ENCODE data around the gene ZNF471. TPM values are rescaled to one million over a fixed set of nuclear protein-coding genes. Genes with fewer than 3 reads are reported as not detected.

The ZNF471 gene
- total RNA-seq: 7.6 TPM
- 10 to 100 TPM in 4 of 8 donors, 1 to 10 TPM in 4; 7.6 to 19.0 (median 11.1) TPM for polyA plus RNA-seq (ENCODE audit: insufficient read depth in 1 of 8, insufficient read length in 8 of 8, low replicate concordance in 1 of 8)
- long read RNA-seq, donor 1, full-length matches to known transcripts: 1 of 1 reads
- long read RNA-seq, donor 1, partial matches to known transcripts: 0 of 1 reads
- long read RNA-seq, donor 1, other reads (novel, unspliced or antisense): 0 of 1 reads
- long read RNA-seq, donor 2: 0 reads
- long read RNA-seq, donor 3, full-length matches to known transcripts: 1 of 1 reads
- long read RNA-seq, donor 3, partial matches to known transcripts: 0 of 1 reads
- long read RNA-seq, donor 3, other reads (novel, unspliced or antisense): 0 of 1 reads
- long read RNA-seq, donor 4: 0 reads
- long read RNA-seq, donor 5, full-length matches to known transcripts: 1 of 1 reads
- long read RNA-seq, donor 5, partial matches to known transcripts: 0 of 1 reads
- long read RNA-seq, donor 5, other reads (novel, unspliced or antisense): 0 of 1 reads
- long read RNA-seq, donor 6, full-length matches to known transcripts: 1 of 1 reads
- long read RNA-seq, donor 6, partial matches to known transcripts: 0 of 1 reads
- long read RNA-seq, donor 6, other reads (novel, unspliced or antisense): 0 of 1 reads
- long read RNA-seq, donor 7, full-length matches to known transcripts: 1 of 1 reads
- long read RNA-seq, donor 7, partial matches to known transcripts: 0 of 1 reads
- long read RNA-seq, donor 7, other reads (novel, unspliced or antisense): 0 of 1 reads
- long read RNA-seq, donor 8, full-length matches to known transcripts: 1 of 1 reads
- long read RNA-seq, donor 8, partial matches to known transcripts: 0 of 1 reads
- long read RNA-seq, donor 8, other reads (novel, unspliced or antisense): 0 of 1 reads
- long read RNA-seq, donor 9: 0 reads
- long read RNA-seq, donor 10, full-length matches to known transcripts: 2 of 2 reads
- long read RNA-seq, donor 10, partial matches to known transcripts: 0 of 2 reads
- long read RNA-seq, donor 10, other reads (novel, unspliced or antisense): 0 of 2 reads
- long read RNA-seq, donor 11: 0 reads

GRCh38 chr19:56507446-56508289 lies at the start of gene ZNF471:
Gene ZNF471 (plus strand): TSS chr19:56507855. CDS start chr19:56511572, 3,717 bp downstream.
- Histone ChIP-seq H3K27ac (ENCODE audit: low read length) (peak within 1 kb of the TSS; percentile 97), H3K27me3 (ENCODE audit: control insufficient read depth, insufficient read depth, low read length) (no peaks in the 10 kb centered on the region), H3K9me3 (replicated peaks; ENCODE audit: control insufficient read depth, low read depth, low read length) (no peaks in the 10 kb centered on the region), H3K4me1 (ENCODE audit: control insufficient read depth, insufficient read depth, low read length) (peaks cover 4% of the 10 kb centered on the region), H3K36me3 (ENCODE audit: control insufficient read depth, insufficient read depth, low read length) (peaks cover 2% of the 10 kb centered on the region), H3K4me3 (ENCODE audit: low read length) (peak within 1 kb of the TSS; percentile 71)
- peak; percentile 99 for DNase-seq
- WGBS (ENCODE audit: insufficient coverage): under 1% methylated on average over 52 of the region's 74 CpGs

DNA sequence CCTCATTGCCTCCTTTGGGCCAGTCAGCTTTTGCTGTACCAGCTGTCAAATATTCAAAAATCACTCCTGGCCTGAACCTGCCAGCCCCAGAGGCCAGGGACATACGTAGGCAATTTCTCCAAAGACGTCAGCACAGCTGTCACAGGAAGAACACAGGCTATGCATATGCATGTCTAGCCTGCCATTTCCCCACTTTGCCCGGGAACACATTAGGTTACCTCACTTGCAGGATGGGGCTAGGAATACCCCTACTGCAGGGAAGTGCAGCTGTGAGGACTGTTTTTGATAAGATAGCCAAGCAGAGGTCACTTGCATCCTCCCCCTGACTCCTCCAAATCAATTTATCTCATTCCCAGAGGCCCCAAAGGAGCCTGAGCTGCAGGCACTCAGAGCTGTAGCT lies 33.3 kb upstream of the ZNF471 start:
- H3K9me3 ChIP-seq (replicated peaks; ENCODE audit: control insufficient read depth, low read depth, low read length): peaks cover 13% of the 10 kb centered on the region
- no peak overlapping the region for H3K27ac ChIP-seq (ENCODE audit: low read length)
- peaks cover 27% of the 10 kb centered on the region for H3K36me3 ChIP-seq (ENCODE audit: control insufficient read depth, insufficient read depth, low read length)
- WGBS (ENCODE audit: insufficient coverage): no CpG with 5 or more reads among the region's 3 CpGs
- peaks cover 17% of the 10 kb centered on the region for H3K4me1 ChIP-seq (ENCODE audit: control insufficient read depth, insufficient read depth, low read length)
- H3K27me3 ChIP-seq (ENCODE audit: control insufficient read depth, insufficient read depth, low read length): no peaks in the 10 kb centered on the region
- DNase-seq: no peak
- H3K4me3 ChIP-seq (ENCODE audit: low read length): no peak overlapping the region

DNA sequence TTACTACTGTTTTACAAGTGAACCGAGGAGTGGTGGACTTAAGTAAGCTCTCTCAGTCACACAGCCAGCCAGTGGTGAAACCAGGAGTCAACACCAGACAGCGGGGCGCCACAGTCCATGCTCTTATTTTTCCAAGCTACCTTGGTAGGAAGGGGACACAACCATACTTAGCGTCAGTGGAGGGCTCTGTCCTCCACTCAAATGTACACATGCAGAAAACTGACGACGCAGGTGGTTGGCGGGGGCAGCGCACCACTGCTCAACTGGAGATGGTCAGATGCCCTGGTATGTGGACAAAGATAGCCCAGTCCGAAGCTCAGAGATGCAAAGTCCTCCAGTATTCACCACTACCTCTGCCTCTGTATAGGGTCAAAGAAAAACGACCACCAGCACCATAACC lies 31.6 kb upstream of the ZNF471 start:
- Histone ChIP-seq H3K4me1 (ENCODE audit: control insufficient read depth, insufficient read depth, low read length) (peaks cover 17% of the 10 kb centered on the region), H3K36me3 (ENCODE audit: control insufficient read depth, insufficient read depth, low read length) (peaks cover 16% of the 10 kb centered on the region), H3K27me3 (ENCODE audit: control insufficient read depth, insufficient read depth, low read length) (no peaks in the 10 kb centered on the region), H3K4me3 (ENCODE audit: low read length) (no peak overlapping the region), H3K27ac (ENCODE audit: low read length) (no peak overlapping the region), H3K9me3 (replicated peaks; ENCODE audit: control insufficient read depth, low read depth, low read length) (peaks cover 5% of the 10 kb centered on the region)
- 100% methylated on average over 2 of the region's 10 CpGs for WGBS (ENCODE audit: insufficient coverage)
- DNase-seq: no peak

GRCh38 chr19:56476651-56477428 lies 30.8 kb upstream of the ZNF471 start, which contains the start of gene ZNF667:
Gene ZNF667 (minus strand): TSS chr19:56477345. CDS start chr19:56462370, 14,975 bp downstream.
- peak; percentile 69 for DNase-seq
- H3K36me3 ChIP-seq (ENCODE audit: control insufficient read depth, insufficient read depth, low read length): peaks cover 9% of the 10 kb centered on the region
- peak within 1 kb of the TSS; percentile 88 for H3K4me3 ChIP-seq (ENCODE audit: low read length)
- H3K27me3 ChIP-seq (ENCODE audit: control insufficient read depth, insufficient read depth, low read length): no peaks in the 10 kb centered on the region
- peaks cover 17% of the 10 kb centered on the region for H3K4me1 ChIP-seq (ENCODE audit: control insufficient read depth, insufficient read depth, low read length)
- peaks cover 6% of the 10 kb centered on the region for H3K9me3 ChIP-seq (replicated peaks; ENCODE audit: control insufficient read depth, low read depth, low read length)
- under 1% methylated on average over 59 of the region's 69 CpGs for WGBS (ENCODE audit: insufficient coverage)
- peak within 1 kb of the TSS; percentile 96 for H3K27ac ChIP-seq (ENCODE audit: low read length)

- H3K4me3 ChIP-seq (ENCODE audit: low read length): peak overlapping the region; percentile 88
- DNase-seq: peak; percentile 98
- H3K36me3 ChIP-seq (ENCODE audit: control insufficient read depth, insufficient read depth, low read length): peaks cover 6% of the 10 kb centered on the region
- peak overlapping the region; percentile 96 for H3K27ac ChIP-seq (ENCODE audit: low read length)
- peaks cover 17% of the 10 kb centered on the region for H3K4me1 ChIP-seq (ENCODE audit: control insufficient read depth, insufficient read depth, low read length)
- under 1% methylated on average over 80 of the region's 80 CpGs for WGBS (ENCODE audit: insufficient coverage)
- no peaks in the 10 kb centered on the region for H3K27me3 ChIP-seq (ENCODE audit: control insufficient read depth, insufficient read depth, low read length)
- H3K9me3 ChIP-seq (replicated peaks; ENCODE audit: control insufficient read depth, low read depth, low read length): peaks cover 12% of the 10 kb centered on the region
Observed at GRCh38 chr19:56477429-56478338, 30.0 kb upstream of the ZNF471 start.

DNA sequence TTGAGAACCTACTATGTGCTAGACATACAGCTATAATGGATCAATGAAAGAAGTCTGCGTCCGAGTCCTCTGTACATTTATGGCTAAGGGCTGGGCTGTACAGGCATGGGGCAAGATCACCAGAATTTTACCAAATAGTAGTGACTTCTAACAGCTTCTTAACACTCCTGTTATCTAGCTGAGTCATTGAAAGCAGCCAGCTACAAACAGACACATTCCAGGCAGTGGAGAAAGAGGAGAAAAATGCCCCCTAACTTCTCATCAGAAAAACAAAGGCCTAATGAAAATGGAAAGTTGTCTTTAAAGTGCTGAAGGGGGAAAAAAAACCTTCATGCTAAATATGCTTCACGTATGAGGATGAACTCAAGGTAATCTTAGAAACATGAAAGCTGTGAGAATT lies 16.3 kb upstream of the ZNF471 start:
- H3K9me3 ChIP-seq (replicated peaks; ENCODE audit: control insufficient read depth, low read depth, low read length): peaks cover 28% of the 10 kb centered on the region
- peaks cover 10% of the 10 kb centered on the region for H3K36me3 ChIP-seq (ENCODE audit: control insufficient read depth, insufficient read depth, low read length)
- no peaks in the 10 kb centered on the region for H3K27me3 ChIP-seq (ENCODE audit: control insufficient read depth, insufficient read depth, low read length)
- no peak overlapping the region for H3K27ac ChIP-seq (ENCODE audit: low read length)
- no peak overlapping the region for H3K4me3 ChIP-seq (ENCODE audit: low read length)
- DNase-seq: no peak
- no CpG with 5 or more reads among the region's 3 CpGs for WGBS (ENCODE audit: insufficient coverage)
- H3K4me1 ChIP-seq (ENCODE audit: control insufficient read depth, insufficient read depth, low read length): no peaks in the 10 kb centered on the region

DNA sequence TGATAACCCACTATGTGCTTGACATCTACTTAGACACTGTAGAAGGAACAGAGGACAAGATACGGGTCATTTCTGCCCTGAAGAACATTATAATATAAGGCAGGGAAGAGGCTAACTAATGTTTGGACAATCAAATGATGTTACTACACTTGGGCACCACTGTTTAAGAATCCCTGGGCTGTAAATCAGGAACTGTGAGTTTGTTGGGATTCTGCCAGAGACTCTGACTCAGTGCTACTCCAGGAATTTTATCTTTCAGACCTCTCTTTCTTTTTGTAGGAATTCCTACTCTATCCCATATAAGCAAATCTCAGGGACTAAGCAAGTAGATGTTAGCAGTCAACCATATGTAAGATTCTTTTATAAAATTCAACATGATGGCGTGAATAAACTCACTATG lies 3.1 kb upstream of the ZNF471 start:
- no peaks in the 10 kb centered on the region for H3K9me3 ChIP-seq (replicated peaks; ENCODE audit: control insufficient read depth, low read depth, low read length)
- no peaks in the 10 kb centered on the region for H3K36me3 ChIP-seq (ENCODE audit: control insufficient read depth, insufficient read depth, low read length)
- no peak for DNase-seq
- no peak overlapping the region for H3K4me3 ChIP-seq (ENCODE audit: low read length)
- WGBS (ENCODE audit: insufficient coverage): no CpG with 5 or more reads among the region's 2 CpGs
- peaks cover 4% of the 10 kb centered on the region for H3K4me1 ChIP-seq (ENCODE audit: control insufficient read depth, insufficient read depth, low read length)
- no peaks in the 10 kb centered on the region for H3K27me3 ChIP-seq (ENCODE audit: control insufficient read depth, insufficient read depth, low read length)
- H3K27ac ChIP-seq (ENCODE audit: low read length): no peak overlapping the region

DNA sequence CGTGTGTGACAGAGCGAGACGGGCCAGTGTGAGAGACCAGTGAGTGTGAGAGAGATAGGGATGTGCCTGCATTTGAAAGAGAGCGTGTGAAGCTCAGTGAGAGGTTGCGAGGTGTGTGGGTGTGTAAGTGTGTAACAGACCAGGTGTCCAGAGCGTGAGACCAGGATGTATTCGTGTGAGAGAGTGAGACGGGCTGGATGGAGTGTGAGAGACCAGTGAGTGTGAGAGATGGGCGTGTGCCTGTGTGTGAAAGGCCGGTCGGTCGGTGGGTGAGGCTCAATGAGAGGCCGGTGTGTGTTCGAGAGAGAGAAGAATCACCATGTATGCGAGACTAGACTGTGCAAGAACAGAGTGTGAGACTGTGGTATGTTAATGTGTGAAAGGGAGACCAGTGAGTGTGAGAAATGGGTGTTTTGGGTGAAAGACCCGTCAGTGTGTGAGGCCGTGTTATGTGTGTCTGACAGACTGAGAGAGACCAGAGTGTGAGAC lies 679 bp downstream of the ZNF471 start:
- Histone ChIP-seq H3K27ac (ENCODE audit: low read length) (peak overlapping the region; percentile 97), H3K4me3 (ENCODE audit: low read length) (peak overlapping the region; percentile 71), H3K9me3 (replicated peaks; ENCODE audit: control insufficient read depth, low read depth, low read length) (no peaks in the 10 kb centered on the region), H3K4me1 (ENCODE audit: control insufficient read depth, insufficient read depth, low read length) (peaks cover 4% of the 10 kb centered on the region), H3K27me3 (ENCODE audit: control insufficient read depth, insufficient read depth, low read length) (no peaks in the 10 kb centered on the region), H3K36me3 (ENCODE audit: control insufficient read depth, insufficient read depth, low read length) (peaks cover 2% of the 10 kb centered on the region)
- DNase-seq: no peak
- 4% methylated on average over 17 of the region's 17 CpGs for WGBS (ENCODE audit: insufficient coverage)

All from muscle of leg (tissue), 16 donors.